Breast epithelium (tissue), 4 donors: ENCODE measurements around the gene FBXW4. TPM values are rescaled to one million over a fixed set of nuclear protein-coding genes. Genes with fewer than 3 reads are reported as not detected.
A peak's percentile ranks its signal among the peaks of the same experiment; 100 is the strongest.

Experiments
- DNase-seq, 2 donors: peaks; one replicate each; pipeline ENCODE4 v3.0.0-alpha.2; 2019; ENCODE audit warnings: low spot score in 2 of 2
- H3K27ac ChIP-seq, 2 donors: fragments of 200-600 bp; sonication (generic) in 1 of 2; one replicate each; pipeline ENCODE4 v1.5.1; 2016 to 2019; ENCODE audit warnings: mild to moderate bottlenecking in 1 of 2
- H3K27me3 ChIP-seq, 2 donors: fragments of 200-600 bp; sonication (generic) in 1 of 2; one replicate each; pipeline versions ENCODE4 v1.5.1 to v1.6.0; 2017 to 2019; ENCODE audit warnings: control low read depth in 1 of 2, mild to moderate bottlenecking in 1 of 2
- H3K36me3 ChIP-seq: fragments of 200-600 bp; one replicate; pipeline ENCODE4 v1.5.1; 2019
- H3K4me1 ChIP-seq, 2 donors: fragments of 200-600 bp; sonication (generic); one replicate each; pipeline ENCODE4 v1.5.1; 2016 to 2019; ENCODE audit warnings: control low read depth in 1 of 2
- H3K4me3 ChIP-seq, 3 donors: fragments of 200-600 bp; sonication (generic); 1 replicate in 2 of 3; 2 replicates in 1 of 3; pipeline ENCODE4 v1.5.1; 2016 to 2019; ENCODE audit warnings: mild to moderate bottlenecking in 3 of 3, moderate library complexity in 2 of 3
- H3K9me3 ChIP-seq, 2 donors: fragments of 200-600 bp; sonication (generic) in 1 of 2; one replicate each; pipeline ENCODE4 v1.5.1; 2016 to 2019; ENCODE audit warnings: control low read depth in 1 of 2
- POLR2A ChIP-seq: fragments of 450-650 bp; IDR thresholded peaks from one replicate; pipeline ENCODE4 v1.6.1; 2016; ENCODE audit warnings: antibody characterized with exemption, mild to moderate bottlenecking, moderate library complexity
- POLR2AphosphoS5 ChIP-seq, 3 donors: sonication (generic); formaldehyde crosslinking; IDR thresholded peaks; one replicate each; pipeline ENCODE4 v1.6.1; 2017; ENCODE audit warnings: antibody characterized with exemption in 3 of 3
- intact Hi-C: fragments of 100-400 bp; cut with DNase I; formaldehyde crosslinking; loops from one replicate; pipeline ENCODE4 v1.15.1; 2023; ENCODE audit warnings: low total_unique reads
- total RNA-seq, 3 donors: library from RNA; depleted of rRNA; stranded (reverse); fragments of >200 nt; gene quantifications; one replicate each; pipeline ENCODE4 v1.1.0, GENCODE V29; 2016
- TF ChIP-seq, protein P1 (sequence below), 3 donors: fragments of 450-650 bp; IDR thresholded peaks; one replicate each; pipeline ENCODE4 v1.5.1; 2016 to 2017; ENCODE audit warnings: antibody characterized with exemption in 3 of 3, mild to moderate bottlenecking in 3 of 3, moderate library complexity in 3 of 3

Gene FBXW4
- total RNA-seq, 3 donors from 2014 or later: 68.0 to 95.7 (median 74.7) TPM

DNA sequence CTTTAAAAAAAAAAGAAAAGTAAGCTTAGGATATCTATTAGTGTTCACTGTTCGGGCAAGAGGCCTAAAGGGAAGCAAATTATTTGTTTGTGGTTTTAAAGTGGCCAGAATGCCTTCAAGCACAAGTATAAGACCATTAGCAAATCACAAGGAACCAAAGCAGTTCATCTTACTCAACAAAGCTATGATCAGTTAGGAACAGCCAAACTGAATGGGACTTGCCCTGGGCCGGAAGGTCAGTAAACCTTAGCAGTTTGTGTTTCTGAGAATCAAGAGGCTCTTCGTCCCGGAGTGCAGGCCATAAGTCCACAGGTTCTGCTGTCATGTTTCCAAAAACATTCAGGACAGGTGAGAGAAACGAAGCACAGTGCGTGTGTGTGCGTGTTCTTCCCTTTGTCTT is 4.5 kb downstream of the FBXW4 start:
- no peak for DNase-seq
- Histone ChIP-seq H3K4me3 (peak overlapping the region in 1 of 3 donors; percentile 9), H3K36me3 (no peaks in the 10 kb centered on the region), H3K4me1 (peaks cover 0 to 19% of the 10 kb centered on the region in 2 donors), H3K27ac (peak overlapping the region; percentile 45 to 46), H3K27me3 (no peaks in the 10 kb centered on the region), H3K9me3 (no peaks in the 10 kb centered on the region)
- intact Hi-C loops: no loop called here
- TF ChIP-seq POLR2AphosphoS5 (IDR thresholded peaks at IDR 0.05) (no peak), POLR2A (no peak)
- TF ChIP-seq, protein P1, sequence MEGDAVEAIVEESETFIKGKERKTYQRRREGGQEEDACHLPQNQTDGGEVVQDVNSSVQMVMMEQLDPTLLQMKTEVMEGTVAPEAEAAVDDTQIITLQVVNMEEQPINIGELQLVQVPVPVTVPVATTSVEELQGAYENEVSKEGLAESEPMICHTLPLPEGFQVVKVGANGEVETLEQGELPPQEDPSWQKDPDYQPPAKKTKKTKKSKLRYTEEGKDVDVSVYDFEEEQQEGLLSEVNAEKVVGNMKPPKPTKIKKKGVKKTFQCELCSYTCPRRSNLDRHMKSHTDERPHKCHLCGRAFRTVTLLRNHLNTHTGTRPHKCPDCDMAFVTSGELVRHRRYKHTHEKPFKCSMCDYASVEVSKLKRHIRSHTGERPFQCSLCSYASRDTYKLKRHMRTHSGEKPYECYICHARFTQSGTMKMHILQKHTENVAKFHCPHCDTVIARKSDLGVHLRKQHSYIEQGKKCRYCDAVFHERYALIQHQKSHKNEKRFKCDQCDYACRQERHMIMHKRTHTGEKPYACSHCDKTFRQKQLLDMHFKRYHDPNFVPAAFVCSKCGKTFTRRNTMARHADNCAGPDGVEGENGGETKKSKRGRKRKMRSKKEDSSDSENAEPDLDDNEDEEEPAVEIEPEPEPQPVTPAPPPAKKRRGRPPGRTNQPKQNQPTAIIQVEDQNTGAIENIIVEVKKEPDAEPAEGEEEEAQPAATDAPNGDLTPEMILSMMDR (IDR thresholded peaks at IDR 0.05): no peak

DNA sequence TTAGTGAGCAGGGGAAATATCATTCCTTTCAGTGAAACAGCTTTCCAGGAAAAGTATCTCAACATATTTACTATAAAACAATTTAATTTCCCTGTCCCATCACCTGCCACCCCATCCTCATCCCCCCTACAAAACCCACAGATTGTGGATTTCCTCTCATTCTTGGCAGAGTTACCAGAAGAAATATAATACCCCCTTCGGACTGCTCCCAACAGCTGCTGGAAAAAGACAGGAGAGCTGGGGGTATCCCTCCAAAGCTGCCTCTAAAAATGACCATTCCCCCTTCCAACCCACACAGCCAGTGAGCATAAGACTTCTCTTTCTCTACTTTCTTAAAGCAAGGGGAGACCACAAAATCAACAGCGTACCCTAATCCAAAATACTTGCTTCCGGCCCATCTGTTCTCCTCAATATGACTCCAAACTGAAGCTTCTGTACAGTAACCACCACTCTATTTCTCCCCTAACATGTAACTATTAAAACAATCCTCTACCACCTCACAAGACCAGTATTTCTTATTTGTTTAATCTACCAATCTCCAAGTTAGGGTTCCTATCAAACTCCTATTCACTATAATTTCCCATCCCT is 7.8 kb downstream of the FBXW4 start:
- no peak for TF ChIP-seq POLR2AphosphoS5 (IDR thresholded peaks at IDR 0.05)
- TF ChIP-seq, protein P1 (IDR thresholded peaks at IDR 0.05): no peak
- no peak for TF ChIP-seq POLR2A
- no peak for DNase-seq
- Histone ChIP-seq H3K4me1 (peaks cover 0 to 14% of the 10 kb centered on the region in 2 donors), H3K9me3 (no peaks in the 10 kb centered on the region), H3K27ac (no peak overlapping the region), H3K36me3 (no peaks in the 10 kb centered on the region), H3K27me3 (no peaks in the 10 kb centered on the region), H3K4me3 (no peak overlapping the region)
- intact Hi-C loops: no loop called here

DNA sequence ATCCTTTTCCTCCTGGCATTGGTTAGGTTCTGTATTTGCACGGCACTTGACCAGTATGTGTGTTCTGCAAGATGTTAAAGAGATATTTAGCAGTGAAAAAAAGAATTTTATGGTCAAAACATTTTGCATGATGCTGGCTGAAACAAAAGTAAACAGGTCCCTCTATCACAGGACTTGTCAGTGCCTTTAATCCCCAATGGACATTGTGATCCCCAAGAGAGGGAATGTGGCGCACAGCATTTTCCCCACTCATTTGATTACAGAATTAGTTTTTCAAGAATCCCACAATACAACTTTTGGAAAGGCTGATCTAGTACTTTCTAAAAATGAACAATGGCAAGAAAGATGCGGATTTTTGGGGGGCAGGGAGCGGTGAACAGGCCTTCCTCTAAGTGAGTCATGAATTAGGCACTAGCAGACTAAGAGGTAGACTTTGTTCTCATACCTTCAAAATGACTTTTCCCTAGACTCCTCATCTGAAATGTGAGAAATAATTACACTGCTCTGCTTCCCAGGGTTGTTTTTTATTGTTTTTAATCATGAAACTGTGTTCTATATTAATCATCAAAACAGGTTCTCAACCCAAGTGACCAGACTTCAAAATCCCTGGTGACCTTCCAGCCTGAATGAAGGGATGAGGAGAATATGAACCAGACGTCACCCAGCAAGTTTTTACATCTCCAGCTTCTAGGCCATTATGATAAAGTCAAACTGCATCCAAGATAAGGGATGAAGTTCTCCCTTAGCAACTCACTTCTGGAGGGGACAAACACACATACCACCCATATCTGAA is 8.6 kb downstream of the FBXW4 start:
- Histone ChIP-seq H3K36me3 (no peaks in the 10 kb centered on the region), H3K9me3 (no peaks in the 10 kb centered on the region), H3K27ac (no peak overlapping the region), H3K4me3 (no peak overlapping the region), H3K27me3 (no peaks in the 10 kb centered on the region), H3K4me1 (peaks cover 0 to 14% of the 10 kb centered on the region in 2 donors)
- no peak for TF ChIP-seq POLR2A
- TF ChIP-seq, protein P1 (IDR thresholded peaks at IDR 0.05): no peak
- TF ChIP-seq POLR2AphosphoS5 (IDR thresholded peaks at IDR 0.05): no peak
- intact Hi-C loops: no loop called here
- no peak for DNase-seq

DNA sequence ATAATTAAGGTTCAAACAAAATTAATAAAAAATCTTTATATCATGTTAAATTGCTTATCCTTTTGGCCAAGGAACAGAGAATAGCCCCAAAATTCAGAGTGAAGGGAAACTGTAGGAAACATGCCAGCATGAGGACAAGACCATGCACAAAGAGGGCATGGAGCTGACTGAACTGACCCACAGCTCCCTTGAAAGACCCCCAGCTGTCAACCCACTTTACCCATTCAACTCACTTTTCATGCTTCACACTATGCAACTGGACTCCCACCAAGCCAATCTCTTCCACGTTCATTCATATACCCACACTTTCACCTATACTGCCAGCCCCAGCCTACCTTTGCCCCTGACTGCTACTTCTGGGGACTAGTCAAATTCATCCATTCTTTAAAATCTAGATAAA is 10.2 kb downstream of the FBXW4 start:
- Histone ChIP-seq H3K9me3 (no peaks in the 10 kb centered on the region), H3K36me3 (no peaks in the 10 kb centered on the region), H3K27me3 (no peaks in the 10 kb centered on the region), H3K4me1 (peaks cover 0 to 2% of the 10 kb centered on the region in 2 donors), H3K27ac (no peak overlapping the region), H3K4me3 (no peak overlapping the region)
- TF ChIP-seq, protein P1 (IDR thresholded peaks at IDR 0.05): no peak
- TF ChIP-seq POLR2A (no peak), POLR2AphosphoS5 (IDR thresholded peaks at IDR 0.05) (no peak)
- intact Hi-C loops: no loop called here
- DNase-seq: no peak

DNA sequence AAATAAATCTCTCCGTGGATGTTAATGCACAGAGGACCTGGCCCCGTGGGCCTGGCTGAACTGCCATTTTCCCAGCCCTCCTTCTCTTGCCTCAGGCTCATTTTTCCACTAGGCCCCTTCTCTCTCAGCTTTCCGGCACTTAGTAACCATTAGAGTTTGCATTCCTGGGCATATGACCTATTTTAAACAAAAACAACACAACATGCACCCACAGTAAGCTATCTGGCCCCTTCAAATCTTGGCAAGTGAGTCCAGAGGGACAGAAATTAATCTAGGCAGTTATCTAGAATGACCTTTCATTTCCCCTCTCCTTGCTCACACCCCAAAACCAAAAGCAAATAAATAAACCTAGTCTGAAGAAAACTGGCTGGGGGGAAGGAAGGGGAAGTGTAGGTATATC is 11.7 kb downstream of the FBXW4 start:
- intact Hi-C loops: no loop called here
- no peaks in the 10 kb centered on the region for H3K4me1 ChIP-seq

More for the DNA sequence above, 11.7 kb downstream of the FBXW4 start:
- Histone ChIP-seq H3K36me3 (no peaks in the 10 kb centered on the region), H3K27me3 (no peaks in the 10 kb centered on the region), H3K9me3 (no peaks in the 10 kb centered on the region), H3K4me3 (no peak overlapping the region), H3K27ac (no peak overlapping the region)
- DNase-seq: no peak
- TF ChIP-seq, protein P1 (IDR thresholded peaks at IDR 0.05): no peak
- TF ChIP-seq POLR2AphosphoS5 (IDR thresholded peaks at IDR 0.05): no peak
- no peak for TF ChIP-seq POLR2A
